Retinal pigment epithelial cell (primary cell): ENCODE measurements around the gene IL16.

Experiments used
- DNase-seq: peaks from one replicate; pipeline ENCODE4 v3.0.0-alpha.2; 2010; ENCODE audit warnings: low read depth
- H3K4me3 ChIP-seq: 2 replicates; pipeline ENCODE4 v1.5.1; 2011; ENCODE audit warnings: mild to moderate bottlenecking, low read length, control low read depth, moderate library complexity
- CTCF ChIP-seq: conservative IDR thresholded peaks from 2 replicates; pipeline ENCODE4 v1.5.1; 2011; ENCODE audit warnings: low read depth, low read length, control low read depth, inconsistent platforms

The IL16 gene

GRCh38 chr15:81221449-81221848, 24.8 kb downstream of the IL16 start:
- DNase-seq = no peak
- TF ChIP-seq CTCF = no peak
- no peak overlapping the region for H3K4me3 ChIP-seq

GRCh38 chr15:81222007-81222406, 25.3 kb downstream of the IL16 start:
- TF ChIP-seq CTCF = no peak
- DNase-seq = no peak
- no peak overlapping the region for H3K4me3 ChIP-seq

GRCh38 chr15:81223346-81223971, 26.8 kb downstream of the IL16 start:
- H3K4me3 ChIP-seq = no peak overlapping the region
- no peak for TF ChIP-seq CTCF
- DNase-seq = no peak

GRCh38 chr15:81224232-81224631, 27.6 kb downstream of the IL16 start:
- TF ChIP-seq CTCF = no peak
- no peak for DNase-seq
- no peak overlapping the region for H3K4me3 ChIP-seq

GRCh38 chr15:81225161-81225671, 28.5 kb downstream of the IL16 start:
- no peak for DNase-seq
- no peak for TF ChIP-seq CTCF
- no peak overlapping the region for H3K4me3 ChIP-seq

- no peak for TF ChIP-seq CTCF
- DNase-seq = no peak
Observed at GRCh38 chr15:81227716-81228115, 31.0 kb downstream of the IL16 start.

GRCh38 chr15:81229586-81229985, 32.9 kb downstream of the IL16 start:
- DNase-seq = no peak
- H3K4me3 ChIP-seq = no peak overlapping the region
- no peak for TF ChIP-seq CTCF

More at GRCh38 chr15:81227716-81228115, 31.0 kb downstream of the IL16 start:
- H3K4me3 ChIP-seq = no peak overlapping the region
